CD14-positive monocyte (primary cell): ENCODE measurements around the gene MALRD1. TPM values are rescaled to one million over a fixed set of nuclear protein-coding genes. Genes with fewer than 3 reads are reported as not detected.

Experiments
- DNase-seq, 3 donors: peaks; one replicate each; pipeline ENCODE4 v3.0.0-alpha.2; 2011 to 2022
- H2AFZ ChIP-seq: 2 replicates; pipeline ENCODE4 v1.6.0; 2012; ENCODE audit warnings: mild to moderate bottlenecking, low read depth, low read length, inconsistent platforms; ENCODE audit not compliant: insufficient read depth, poor library complexity, severe bottlenecking
- H3K27ac ChIP-seq, 2 donors: 1 replicate in 1 of 2; 2 replicates in 1 of 2; pipeline ENCODE4 v1.5.1; 2012 to 2013; ENCODE audit warnings: low read length in 2 of 2, control low read depth in 1 of 2, inconsistent platforms in 1 of 2, low read depth in 1 of 2, mild to moderate bottlenecking in 1 of 2
- H3K27me3 ChIP-seq, 2 donors: one replicate each; pipeline versions ENCODE4 v1.6.0 to v1.6.1; 2011 to 2013; ENCODE audit warnings: low read length in 2 of 2; ENCODE audit not compliant: control insufficient read depth in 2 of 2, insufficient read depth in 2 of 2
- H3K36me3 ChIP-seq, 2 donors: replicated peaks in 1 of 2; 1 replicate in 1 of 2; 2 replicates in 1 of 2; pipeline versions ENCODE4 v1.5.1 to v1.6.1; 2012 to 2013; ENCODE audit warnings: low read length in 2 of 2, control low read depth in 1 of 2, inconsistent platforms in 1 of 2, mild to moderate bottlenecking in 1 of 2; ENCODE audit not compliant: insufficient read depth in 2 of 2, control insufficient read depth in 1 of 2
- H3K4me1 ChIP-seq, 2 donors: 1 replicate in 1 of 2; 2 replicates in 1 of 2; pipeline versions ENCODE4 v1.5.1 to v1.6.1; 2012 to 2013; ENCODE audit warnings: low read length in 2 of 2, control low read depth in 1 of 2, inconsistent platforms in 1 of 2, mild to moderate bottlenecking in 1 of 2, moderate library complexity in 1 of 2; ENCODE audit not compliant: insufficient read depth in 2 of 2, control insufficient read depth in 1 of 2
- H3K4me2 ChIP-seq: replicated peaks from 2 replicates; pipeline ENCODE3; 2012; ENCODE audit warnings: low read length, moderate library complexity, mild to moderate bottlenecking; ENCODE audit not compliant: poor library complexity, severe bottlenecking; ENCODE audit errors: extremely low read depth
- H3K4me3 ChIP-seq, 3 experiments: fragments of 200-600 bp in 1 of 3; sonication (generic) in 1 of 3; replicated peaks in 1 of 3; 1 replicate in 2 of 3; 2 replicates in 1 of 3; pipeline ENCODE4 v1.5.1; 2011 to 2013; ENCODE audit warnings: low read length in 3 of 3, mild to moderate bottlenecking in 3 of 3, control low read depth in 2 of 3, low read depth in 2 of 3, inconsistent platforms in 1 of 3, moderate library complexity in 1 of 3
- H3K79me2 ChIP-seq: 2 replicates; pipeline ENCODE4 v1.6.0; 2012; ENCODE audit warnings: mild to moderate bottlenecking, control low read depth, inconsistent platforms, low read length, moderate library complexity; ENCODE audit not compliant: insufficient read depth
- H3K9ac ChIP-seq: 2 replicates; pipeline ENCODE4 v1.6.0; 2017; ENCODE audit warnings: low read length, mild to moderate bottlenecking; ENCODE audit not compliant: insufficient read depth, poor library complexity, severe bottlenecking
- H3K9me3 ChIP-seq, 2 donors: replicated peaks in 1 of 2; 1 replicate in 1 of 2; 2 replicates in 1 of 2; pipeline versions ENCODE4 v1.5.1 to v1.6.1; 2012 to 2013; ENCODE audit warnings: low read length in 2 of 2, control low read depth in 1 of 2; ENCODE audit not compliant: control insufficient read depth in 1 of 2, insufficient read depth in 1 of 2
- H4K20me1 ChIP-seq: 2 replicates; pipeline ENCODE4 v1.6.0; 2012; ENCODE audit warnings: mild to moderate bottlenecking, low read length, control low read depth, moderate library complexity; ENCODE audit not compliant: insufficient read depth
- H3K27ac Mint-ChIP-seq, 7 donors: one replicate each; pipeline ENCODE4 v1.8.0; 2020; ENCODE audit warnings: mild to moderate bottlenecking in 7 of 7, mixed read lengths in 7 of 7, moderate library complexity in 6 of 7, inconsistent platforms in 2 of 7
- H3K27me3 Mint-ChIP-seq, 3 donors: one replicate each; pipeline ENCODE4 v1.8.0; 2021 to 2022; ENCODE audit warnings: low read depth in 3 of 3, mild to moderate bottlenecking in 3 of 3, mixed read lengths in 3 of 3, moderate library complexity in 3 of 3, inconsistent platforms in 1 of 3
- H3K36me3 Mint-ChIP-seq, 2 donors: one replicate each; pipeline ENCODE4 v1.8.0; 2020; ENCODE audit warnings: mixed read lengths in 2 of 2, inconsistent platforms in 1 of 2, mild to moderate bottlenecking in 1 of 2
- H3K4me1 Mint-ChIP-seq: one replicate; pipeline ENCODE4 v1.8.0; 2020; ENCODE audit warnings: mild to moderate bottlenecking, mixed read lengths
- H3K4me3 Mint-ChIP-seq, 2 donors: one replicate each; pipeline ENCODE4 v1.8.0; 2020; ENCODE audit warnings: mild to moderate bottlenecking in 2 of 2, mixed read lengths in 2 of 2, moderate library complexity in 1 of 2
- H3K9me3 Mint-ChIP-seq, 7 donors: one replicate each; pipeline ENCODE4 v1.8.0; 2020 to 2022; ENCODE audit warnings: mixed read lengths in 7 of 7, mild to moderate bottlenecking in 6 of 7, moderate library complexity in 6 of 7, inconsistent platforms in 2 of 7
- WGBS: methylation state at CpG from one replicate; pipeline ENCODE4 v1.1.5; 2013; ENCODE audit warnings: missing lambda C conversion rate; ENCODE audit not compliant: insufficient coverage; 5-methylcytosine and 5-hydroxymethylcytosine counted together
- intact Hi-C, 2 donors: fragments of 100-400 bp; cut with micrococcal nuclease; formaldehyde crosslinking; loops; one replicate each; pipeline versions ENCODE4 v1.15.0 to v1.15.1; 2023
- polyA plus RNA-seq, 3 donors: library from polyadenylated mRNA; depleted of rRNA in 1 of 3; unstranded in 2 of 3; stranded (reverse) in 1 of 3; fragments of 300-500 nt in 2 of 3; fragments of >200 nt in 1 of 3; fragmentation: Illumina TruSeq in 2 of 3; gene quantifications; 1 replicate in 2 of 3; 2 replicates in 1 of 3; pipeline ENCODE4 v1.2.3, GENCODE V29; 2012 to 2021
- TF ChIP-seq, protein P1 (sequence below): fragments of 200-600 bp; IDR thresholded peaks from one replicate; pipeline ENCODE4 v1.8.0; 2022; ENCODE audit warnings: antibody characterized with exemption, mild to moderate bottlenecking

Gene MALRD1
- polyA plus RNA-seq, 3 donors: not detected

GRCh38 chr10:19316204-19316870, 267.7 kb downstream of the MALRD1 start:
- H3K36me3 Mint-ChIP-seq: no peaks in the 10 kb centered on the region
- Histone ChIP-seq H3K9ac (no peak overlapping the region), H3K27ac (no peak overlapping the region), H2AFZ (no peak overlapping the region), H3K79me2 (no peaks in the 10 kb centered on the region), H3K4me3 (no peak overlapping the region), H3K4me2 (no peak overlapping the region), H3K9me3 (no peaks in the 10 kb centered on the region), H3K36me3 (no peaks in the 10 kb centered on the region), H3K27me3 (no peaks in the 10 kb centered on the region), H3K4me1 (no peaks in the 10 kb centered on the region), H4K20me1 (no peaks in the 10 kb centered on the region)
- no peak for DNase-seq
- no peak overlapping the region for H3K27ac Mint-ChIP-seq
- TF ChIP-seq, protein P1, sequence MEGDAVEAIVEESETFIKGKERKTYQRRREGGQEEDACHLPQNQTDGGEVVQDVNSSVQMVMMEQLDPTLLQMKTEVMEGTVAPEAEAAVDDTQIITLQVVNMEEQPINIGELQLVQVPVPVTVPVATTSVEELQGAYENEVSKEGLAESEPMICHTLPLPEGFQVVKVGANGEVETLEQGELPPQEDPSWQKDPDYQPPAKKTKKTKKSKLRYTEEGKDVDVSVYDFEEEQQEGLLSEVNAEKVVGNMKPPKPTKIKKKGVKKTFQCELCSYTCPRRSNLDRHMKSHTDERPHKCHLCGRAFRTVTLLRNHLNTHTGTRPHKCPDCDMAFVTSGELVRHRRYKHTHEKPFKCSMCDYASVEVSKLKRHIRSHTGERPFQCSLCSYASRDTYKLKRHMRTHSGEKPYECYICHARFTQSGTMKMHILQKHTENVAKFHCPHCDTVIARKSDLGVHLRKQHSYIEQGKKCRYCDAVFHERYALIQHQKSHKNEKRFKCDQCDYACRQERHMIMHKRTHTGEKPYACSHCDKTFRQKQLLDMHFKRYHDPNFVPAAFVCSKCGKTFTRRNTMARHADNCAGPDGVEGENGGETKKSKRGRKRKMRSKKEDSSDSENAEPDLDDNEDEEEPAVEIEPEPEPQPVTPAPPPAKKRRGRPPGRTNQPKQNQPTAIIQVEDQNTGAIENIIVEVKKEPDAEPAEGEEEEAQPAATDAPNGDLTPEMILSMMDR: no peak
- H3K4me1 Mint-ChIP-seq: no peaks in the 10 kb centered on the region
- H3K9me3 Mint-ChIP-seq: no peaks in the 10 kb centered on the region
- no peak overlapping the region for H3K4me3 Mint-ChIP-seq
- intact Hi-C loops: no loop called here
- H3K27me3 Mint-ChIP-seq: no peaks in the 10 kb centered on the region
- WGBS: 100% methylated on average over 1 of the region's 3 CpGs

DNA sequence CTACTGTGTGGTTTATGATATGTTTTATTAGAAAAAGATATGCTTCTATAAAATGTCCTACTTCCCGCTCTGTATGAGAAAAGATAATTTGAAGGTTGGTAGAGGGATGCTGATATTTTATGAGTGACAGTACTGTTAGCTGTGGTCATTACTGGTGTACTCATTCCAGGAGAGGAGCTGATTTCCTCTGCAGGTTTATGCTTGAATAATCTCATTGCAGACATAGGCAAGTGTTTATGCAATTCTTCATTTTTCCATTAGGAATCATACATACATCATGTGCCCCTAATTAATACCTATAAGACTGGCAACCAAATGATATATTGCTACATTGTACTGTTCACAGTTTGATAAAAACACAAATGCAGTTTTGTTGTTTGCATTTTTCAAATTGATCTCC, 269.4 kb downstream of the MALRD1 start:
- WGBS: no CpG with 5 or more reads among the region's 1 CpG
- H2AFZ ChIP-seq: no peak overlapping the region
- no peaks in the 10 kb centered on the region for H3K27me3 ChIP-seq
- DNase-seq: no peak
- H3K4me3 ChIP-seq: no peak overlapping the region
- H3K9me3 Mint-ChIP-seq: no peaks in the 10 kb centered on the region
- TF ChIP-seq, protein P1: no peak
- no peaks in the 10 kb centered on the region for H3K4me1 Mint-ChIP-seq
- H3K9me3 ChIP-seq: no peaks in the 10 kb centered on the region
- no peaks in the 10 kb centered on the region for H3K36me3 Mint-ChIP-seq
- H3K4me3 Mint-ChIP-seq: no peak overlapping the region
- no peak overlapping the region for H3K9ac ChIP-seq
- no peaks in the 10 kb centered on the region for H3K4me1 ChIP-seq
- no peaks in the 10 kb centered on the region for H3K79me2 ChIP-seq
- H3K27ac ChIP-seq: no peak overlapping the region
- intact Hi-C loops: no loop called here
- H3K27ac Mint-ChIP-seq: no peak overlapping the region
- no peaks in the 10 kb centered on the region for H3K36me3 ChIP-seq
- H3K27me3 Mint-ChIP-seq: no peaks in the 10 kb centered on the region
- no peaks in the 10 kb centered on the region for H4K20me1 ChIP-seq
- H3K4me2 ChIP-seq: no peak overlapping the region
